Regular cardiac myocyte (primary cell): ENCODE data around the gene GTF2H3. TPM values are rescaled to one million over a fixed set of nuclear protein-coding genes. Genes with fewer than 3 reads are reported as not detected.

Experiments used
- total RNA-seq: library from RNA; depleted of rRNA; stranded (reverse); fragments of >200 nt; gene quantifications from 2 replicates; pipeline ENCODE4 v1.2.3, GENCODE V29; 2014

GTF2H3 gene
- 60.0 and 60.9 TPM in 2 replicates for total RNA-seq

DNA sequence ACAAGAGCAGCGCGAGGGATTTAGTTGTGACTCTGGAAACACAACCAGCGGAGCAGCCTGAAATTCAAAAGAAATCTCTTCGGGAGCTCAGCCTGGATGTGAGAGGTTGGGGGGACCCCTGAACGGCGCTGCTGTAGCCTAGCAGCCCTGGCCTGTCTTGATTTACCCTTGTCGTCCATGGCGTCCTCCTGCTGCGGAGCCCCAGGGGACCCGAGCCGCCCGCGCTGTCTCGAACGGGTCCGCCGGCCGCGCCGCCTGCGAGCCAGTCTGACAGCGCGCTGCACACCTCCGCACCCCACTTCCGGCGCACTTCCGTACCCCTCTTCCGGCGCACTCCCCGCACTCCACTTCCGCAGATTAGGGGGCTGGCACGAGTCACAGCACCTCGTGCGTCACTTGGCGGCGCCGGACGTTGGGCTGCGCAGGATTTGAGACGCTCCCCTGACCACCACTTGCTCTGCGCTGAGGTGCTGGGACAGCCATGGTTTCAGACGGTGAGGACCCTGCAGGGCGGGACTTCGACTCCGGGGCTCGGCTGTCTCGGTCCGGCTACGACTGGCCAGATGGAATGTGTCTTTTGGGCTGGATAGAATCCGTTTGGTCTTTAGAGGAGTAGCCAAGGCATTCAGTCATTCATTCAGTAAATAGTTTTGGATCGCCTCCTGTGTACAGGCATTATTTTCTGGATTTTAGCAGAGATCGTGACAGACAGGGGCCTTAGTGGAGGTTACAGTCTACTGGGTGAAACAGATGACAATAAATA lies at the start of gene GTF2H3, which contains the start of gene EIF2B1:
GTF2H3 (plus strand) TSS at position 451 of the 763 bp plus-strand sequence; CDS start at position 482, 31 bp downstream.
EIF2B1 (minus strand) TSS at position 308 of the 763 bp plus-strand sequence; CDS start at position 179, 129 bp downstream.

DNA sequence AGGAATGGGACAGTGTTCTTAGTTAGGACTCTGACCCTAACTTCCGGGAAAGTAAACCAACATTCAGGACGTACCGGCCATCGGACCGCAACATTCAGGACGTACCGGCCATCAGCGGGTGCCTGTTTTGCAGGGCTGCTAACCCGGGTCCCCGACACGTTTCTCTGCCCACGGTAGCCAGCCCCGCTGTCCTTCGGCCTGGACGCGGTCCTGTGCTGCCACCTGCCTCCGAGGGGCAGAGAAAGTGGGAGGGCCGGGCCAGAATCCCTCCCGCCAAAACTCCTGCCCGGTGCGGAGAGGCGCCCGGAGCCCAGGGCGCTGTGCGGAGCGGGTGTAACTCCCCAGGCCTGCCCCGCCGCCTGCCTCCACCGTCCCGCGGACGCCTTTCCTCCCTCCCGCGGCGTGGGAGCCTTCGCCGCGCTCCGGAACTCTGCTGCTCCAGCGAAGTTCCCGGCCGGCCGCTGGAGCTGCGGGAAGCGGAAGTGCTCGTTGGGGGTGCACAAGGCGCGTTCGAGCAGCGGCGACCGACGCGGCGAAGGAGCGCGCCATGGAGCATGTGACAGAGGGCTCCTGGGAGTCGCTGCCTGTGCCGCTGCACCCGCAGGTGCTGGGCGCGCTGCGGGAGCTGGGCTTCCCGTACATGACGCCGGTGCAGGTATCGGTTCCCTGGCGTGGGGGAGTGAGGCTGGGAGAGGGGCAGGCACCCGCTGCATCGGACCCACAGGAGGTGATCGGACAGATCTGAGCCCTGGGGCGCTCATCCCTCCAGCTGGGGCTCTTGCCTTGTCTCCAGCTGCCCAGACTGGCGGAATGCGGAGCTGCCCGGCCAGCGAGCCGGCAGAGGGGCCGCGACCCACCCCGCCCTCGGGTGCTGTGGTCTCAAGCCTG lies 31.8 kb upstream of the GTF2H3 start, which contains the start of gene DDX55:
DDX55 (plus strand) TSS at position 498 of the 888 bp plus-strand sequence; CDS start at position 548, 50 bp downstream.

GRCh38 chr12:123670882-123671728 lies 37.5 kb downstream of the GTF2H3 start, which contains the start of gene TCTN2:
Gene TCTN2, plus strand, starts transcription at chr12:123671113. Its CDS starts 128 bp downstream, at chr12:123671241.

Other genes starting within 250 kb of the GTF2H3 start
- gene KMT5A, start 249.7 kb upstream of the GTF2H3 start, total RNA-seq = 37.2 and 71.3 TPM in 2 replicates
- gene RILPL2, start 197.1 kb upstream of the GTF2H3 start, total RNA-seq = 4.2 and 4.5 TPM in 2 replicates
- gene SNRNP35, start 175.7 kb upstream of the GTF2H3 start, total RNA-seq = 12.1 and 17.8 TPM in 2 replicates
- gene RILPL1, start 100.1 kb upstream of the GTF2H3 start, total RNA-seq = 7.9 and 10.2 TPM in 2 replicates
- 603 and 694 TPM in 2 replicates for gene TMED2, start 49.3 kb upstream of the GTF2H3 start, total RNA-seq
- 14.9 and 20.5 TPM in 2 replicates for gene DDX55, start 31.7 kb upstream of the GTF2H3 start, total RNA-seq
- gene EIF2B1, start 143 bp upstream of the GTF2H3 start, total RNA-seq = 74.4 and 84.7 TPM in 2 replicates
- 7.5 and 9.0 TPM in 2 replicates for gene TCTN2, start 37.3 kb downstream of the GTF2H3 start, total RNA-seq
- gene ATP6V0A2, start 78.5 kb downstream of the GTF2H3 start, total RNA-seq = 18.8 and 23.1 TPM in 2 replicates
- gene DNAH10, start 128.5 kb downstream of the GTF2H3 start, total RNA-seq = 0.58 and 20.0 TPM in 2 replicates